ENCODE measurements around the gene ZBTB16. TPM values are rescaled to one million over a fixed set of nuclear protein-coding genes. Genes with fewer than 3 reads are reported as not detected.

The ZBTB16 gene
- polyA plus RNA-seq, 1 donor (not counting 4 experiments of a cell fraction or from before 2014, with no cell fraction given), result 0.18 TPM

- no peak for TF ChIP-seq EZH2 (IDR thresholded peaks at IDR 0.05; ENCODE audit: low read length)
- peak in 2 of 3 experiments; percentile 6 to 13 for TF ChIP-seq CTCF (optimal IDR thresholded peaks at IDR 0.05 in 1 of 3, IDR thresholded peaks at IDR 0.05 in 1 of 3, conservative IDR thresholded peaks at IDR 0.05 in 1 of 3; ENCODE audit: extremely low read depth in 1 of 3, insufficient read depth in 2 of 3, low read length in 3 of 3)
- Histone ChIP-seq H3K4me1 (ENCODE audit: control insufficient read depth, extremely low read depth, insufficient read depth, low read length) (no peaks in the 10 kb centered on the region), H3K9ac (ENCODE audit: control insufficient read depth, extremely low read depth, insufficient read depth, low read length) (no peak overlapping the region), H3K4me3 (ENCODE audit: control insufficient read depth in 2 of 3, extremely low read depth in 1 of 3, insufficient read depth in 2 of 3, low read depth in 1 of 3, low read length in 3 of 3) (no peak overlapping the region), H3K27me3 (ENCODE audit: control insufficient read depth, extremely low read depth, insufficient read depth, low read length) (peaks cover 45% of the 10 kb centered on the region), H3K79me2 (ENCODE audit: control insufficient read depth, insufficient read depth, low read length) (no peaks in the 10 kb centered on the region), H3K9me3 (ENCODE audit: control insufficient read depth, low read depth, low read length) (no peaks in the 10 kb centered on the region), H3K9me1 (ENCODE audit: control insufficient read depth, extremely low read depth, insufficient read depth, low read length) (no peaks in the 10 kb centered on the region), H4K20me1 (ENCODE audit: control insufficient read depth, extremely low read depth, insufficient read depth, low read length) (no peaks in the 10 kb centered on the region), H3K27ac (ENCODE audit: control insufficient read depth, insufficient read depth, low read length) (no peak overlapping the region), H3K36me3 (ENCODE audit: control insufficient read depth in 2 of 2, extremely low read depth in 1 of 2, insufficient read depth in 2 of 2, low read length in 2 of 2) (no peaks in the 10 kb centered on the region), H2AFZ (ENCODE audit: control insufficient read depth, low read length) (no peak overlapping the region), H3K4me2 (ENCODE audit: control insufficient read depth, extremely low read depth, insufficient read depth, low read depth, low read length) (no peak overlapping the region)
- DNase-seq (ENCODE audit: low read depth, low spot score) (no peak), FAIRE-seq (no peak)
- dilution Hi-C loops (cut with MboI; ENCODE audit: extremely low pct_ligation_motif_present, low sequenced_read_pairs), result loop anchor here (25.0 kb wide), 1 partner anchor 221 kb away; no protein-coding TSS in a partner anchor
Observed at GRCh38 chr11:114257621-114258558, 198.4 kb downstream of the ZBTB16 start.

DNA sequence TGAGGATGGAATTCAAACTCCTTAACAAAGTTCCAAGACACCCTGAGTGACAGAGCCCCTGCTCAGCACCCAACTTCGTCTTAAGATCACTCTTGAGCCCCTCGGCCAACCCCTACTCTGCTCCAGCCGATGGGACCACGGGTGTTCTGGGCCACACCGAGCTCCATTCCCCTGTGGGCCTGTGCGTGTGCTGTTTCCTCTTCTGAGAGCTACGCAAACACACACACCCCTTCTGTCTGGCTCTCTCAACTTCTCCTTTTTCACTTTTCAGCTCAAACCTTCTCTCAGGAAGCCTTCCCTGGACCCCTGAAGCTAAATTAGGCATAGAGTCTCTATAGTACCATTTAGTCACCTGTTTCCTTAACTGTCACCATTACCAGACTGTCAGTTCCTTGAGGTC lies 199.2 kb downstream of the ZBTB16 start:
- H3K79me2 ChIP-seq (ENCODE audit: control insufficient read depth, insufficient read depth, low read length), result no peaks in the 10 kb centered on the region
- H3K27ac ChIP-seq (ENCODE audit: control insufficient read depth, insufficient read depth, low read length), result no peak overlapping the region
- DNase-seq (ENCODE audit: low read depth, low spot score) (no peak), FAIRE-seq (no peak)
- H3K36me3 ChIP-seq (ENCODE audit: control insufficient read depth in 2 of 2, extremely low read depth in 1 of 2, insufficient read depth in 2 of 2, low read length in 2 of 2), result no peaks in the 10 kb centered on the region
- dilution Hi-C loops (cut with MboI; ENCODE audit: extremely low pct_ligation_motif_present, low sequenced_read_pairs), result loop anchor here (25.0 kb wide), 1 partner anchor 221 kb away; no protein-coding TSS in a partner anchor
- no peak overlapping the region for H3K9ac ChIP-seq (ENCODE audit: control insufficient read depth, extremely low read depth, insufficient read depth, low read length)
- H3K4me3 ChIP-seq (ENCODE audit: control insufficient read depth in 2 of 3, extremely low read depth in 1 of 3, insufficient read depth in 2 of 3, low read depth in 1 of 3, low read length in 3 of 3), result no peak overlapping the region
- no peak overlapping the region for H2AFZ ChIP-seq (ENCODE audit: control insufficient read depth, low read length)
- TF ChIP-seq CTCF (optimal IDR thresholded peaks at IDR 0.05 in 1 of 3, IDR thresholded peaks at IDR 0.05 in 1 of 3, conservative IDR thresholded peaks at IDR 0.05 in 1 of 3; ENCODE audit: extremely low read depth in 1 of 3, insufficient read depth in 2 of 3, low read length in 3 of 3) (no peak), EZH2 (IDR thresholded peaks at IDR 0.05; ENCODE audit: low read length) (no peak)
- H3K9me3 ChIP-seq (ENCODE audit: control insufficient read depth, low read depth, low read length), result no peaks in the 10 kb centered on the region
- H4K20me1 ChIP-seq (ENCODE audit: control insufficient read depth, extremely low read depth, insufficient read depth, low read length), result no peaks in the 10 kb centered on the region
- no peaks in the 10 kb centered on the region for H3K9me1 ChIP-seq (ENCODE audit: control insufficient read depth, extremely low read depth, insufficient read depth, low read length)
- H3K27me3 ChIP-seq (ENCODE audit: control insufficient read depth, extremely low read depth, insufficient read depth, low read length), result peaks cover 45% of the 10 kb centered on the region
- H3K4me1 ChIP-seq (ENCODE audit: control insufficient read depth, extremely low read depth, insufficient read depth, low read length), result no peaks in the 10 kb centered on the region
- H3K4me2 ChIP-seq (ENCODE audit: control insufficient read depth, extremely low read depth, insufficient read depth, low read depth, low read length), result no peak overlapping the region
